HG02943 (cell line): Measurements from ENCODE around the gene ZNF526.

Experiments
- ATAC-seq: cut with Tn5 transposase; IDR thresholded peaks from one replicate; pipeline ENCODE4 v1.9.1; 2021; ENCODE audit warnings: mild to moderate bottlenecking, low read depth, moderate library complexity; ENCODE audit not compliant: unreplicated experiment

ZNF526 gene

GRCh38 chr19:42244347-42245220, 24.5 kb downstream of the ZNF526 start:
- peak; percentile 26 for ATAC-seq

- no peak for ATAC-seq
These were observed 25.1 kb downstream of the ZNF526 start for GRCh38 chr19:42245231-42245630.

GRCh38 chr19:42246143-42246921, 26.2 kb downstream of the ZNF526 start:
- no peak for ATAC-seq

GRCh38 chr19:42246922-42247639, 27.0 kb downstream of the ZNF526 start:
- no peak for ATAC-seq

GRCh38 chr19:42247640-42248199, 27.6 kb downstream of the ZNF526 start:
- no peak for ATAC-seq

GRCh38 chr19:42248270-42249148, 28.4 kb downstream of the ZNF526 start:
- ATAC-seq, result no peak

GRCh38 chr19:42249149-42249750, 29.1 kb downstream of the ZNF526 start:
- ATAC-seq, result no peak

GRCh38 chr19:42249769-42250168, 29.7 kb downstream of the ZNF526 start:
- no peak for ATAC-seq

- ATAC-seq, result no peak
These were observed 30.1 kb downstream of the ZNF526 start for GRCh38 chr19:42250183-42250665.

- ATAC-seq, result no peak
These were observed 30.8 kb downstream of the ZNF526 start for GRCh38 chr19:42250666-42251531.

- no peak for ATAC-seq
These were observed 31.7 kb downstream of the ZNF526 start for GRCh38 chr19:42251572-42252358.

GRCh38 chr19:42252365-42253244, 32.5 kb downstream of the ZNF526 start:
- ATAC-seq, result no peak

GRCh38 chr19:42253245-42254088, 33.4 kb downstream of the ZNF526 start:
- no peak for ATAC-seq

- ATAC-seq, result no peak
These were observed 34.2 kb downstream of the ZNF526 start for GRCh38 chr19:42254089-42254849.
